ENCODE results near the gene C6orf141. TPM values are rescaled to one million over a fixed set of nuclear protein-coding genes. Genes with fewer than 3 reads are reported as not detected.

Gene C6orf141
- total and polyA plus RNA-seq, 8 donors: 0.81 to 29.8 (median 9.2) TPM; not detected in 1

- intact Hi-C loops (cut with DNase I; ENCODE audit: low total_unique reads): no loop called here
These were observed 9.9 kb upstream of the C6orf141 start for GRCh38 chr6:49540614-49541013.

GRCh38 chr6:49541210-49541724, 9.2 kb upstream of the C6orf141 start:
- H3K36me3 ChIP-seq: no peaks in the 10 kb centered on the region
- H3K27ac ChIP-seq: no peak overlapping the region
- TF ChIP-seq EP300 (IDR thresholded peaks at IDR 0.05): no peak
- no peak for TF ChIP-seq CTCF (IDR thresholded peaks at IDR 0.05)
- no peak for TF ChIP-seq POLR2AphosphoS5 (IDR thresholded peaks at IDR 0.05)
- no peak for TF ChIP-seq POLR2A (IDR thresholded peaks at IDR 0.05)
- no peaks in the 10 kb centered on the region for H3K9me3 ChIP-seq
- DNase-seq: peak in 1 of 2 donors; percentile 23
- no peak overlapping the region for H3K4me3 ChIP-seq
- WGBS, 5 donors: 25 to 36% (median 31%) methylated on average over 1 of the region's 1 CpG
- H3K4me1 ChIP-seq: no peaks in the 10 kb centered on the region
- H3K27me3 ChIP-seq: no peaks in the 10 kb centered on the region
- intact Hi-C loops (cut with DNase I; ENCODE audit: low total_unique reads): no loop called here

More at GRCh38 chr6:49540614-49541013, 9.9 kb upstream of the C6orf141 start:
- Histone ChIP-seq H3K27ac (no peak overlapping the region), H3K4me3 (no peak overlapping the region), H3K27me3 (no peaks in the 10 kb centered on the region), H3K36me3 (no peaks in the 10 kb centered on the region), H3K4me1 (no peaks in the 10 kb centered on the region), H3K9me3 (no peaks in the 10 kb centered on the region)
- TF ChIP-seq CTCF (IDR thresholded peaks at IDR 0.05) (no peak), EP300 (IDR thresholded peaks at IDR 0.05) (no peak), POLR2A (IDR thresholded peaks at IDR 0.05) (no peak), POLR2AphosphoS5 (IDR thresholded peaks at IDR 0.05) (no peak)
- no peak for DNase-seq

- intact Hi-C loops (cut with DNase I; ENCODE audit: low total_unique reads): no loop called here
- H3K27ac ChIP-seq: no peak overlapping the region
- 21 to 40% (median 37%) methylated on average over 3 of the region's 3 CpGs for WGBS, 5 donors
- no peak overlapping the region for H3K4me3 ChIP-seq
- DNase-seq: no peak
- no peaks in the 10 kb centered on the region for H3K9me3 ChIP-seq
- no peaks in the 10 kb centered on the region for H3K36me3 ChIP-seq
- no peaks in the 10 kb centered on the region for H3K4me1 ChIP-seq
- TF ChIP-seq POLR2AphosphoS5 (IDR thresholded peaks at IDR 0.05) (no peak), EP300 (IDR thresholded peaks at IDR 0.05) (no peak), CTCF (IDR thresholded peaks at IDR 0.05) (no peak), POLR2A (IDR thresholded peaks at IDR 0.05) (no peak)
- no peaks in the 10 kb centered on the region for H3K27me3 ChIP-seq
These were observed 8.5 kb upstream of the C6orf141 start for GRCh38 chr6:49541936-49542335.

GRCh38 chr6:49543087-49543858, 7.2 kb upstream of the C6orf141 start:
- WGBS, 5 donors: 65 to 76% (median 70%) methylated on average over 7 of the region's 7 CpGs
- H3K4me3 ChIP-seq: no peak overlapping the region
- H3K9me3 ChIP-seq: no peaks in the 10 kb centered on the region
- no peaks in the 10 kb centered on the region for H3K27me3 ChIP-seq
- TF ChIP-seq POLR2AphosphoS5 (IDR thresholded peaks at IDR 0.05) (no peak), CTCF (IDR thresholded peaks at IDR 0.05) (no peak), POLR2A (IDR thresholded peaks at IDR 0.05) (no peak), EP300 (IDR thresholded peaks at IDR 0.05) (no peak)
- intact Hi-C loops (cut with DNase I; ENCODE audit: low total_unique reads): no loop called here
- H3K36me3 ChIP-seq: no peaks in the 10 kb centered on the region
- H3K4me1 ChIP-seq: no peaks in the 10 kb centered on the region
- no peak for DNase-seq
- H3K27ac ChIP-seq: no peak overlapping the region
